Endothelial cell (in vitro differentiated cells): ENCODE results near the gene TMEM208. TPM values are rescaled to one million over a fixed set of nuclear protein-coding genes. Genes with fewer than 3 reads are reported as not detected.

Experiments
- DNase-seq: peaks from one replicate; pipeline ENCODE4 v3.0.0; 2021; ENCODE audit warnings: low spot score
- H3K27ac Mint-ChIP-seq: one replicate; pipeline ENCODE4 v1.8.0; 2021; ENCODE audit warnings: mixed read lengths, inconsistent platforms; ENCODE audit not compliant: unreplicated experiment
- H3K27me3 Mint-ChIP-seq: one replicate; pipeline ENCODE4 v1.8.0; 2021; ENCODE audit warnings: mild to moderate bottlenecking, moderate library complexity, mixed read lengths, inconsistent platforms; ENCODE audit not compliant: unreplicated experiment
- H3K36me3 Mint-ChIP-seq: one replicate; pipeline ENCODE4 v1.8.0; 2021; ENCODE audit warnings: mild to moderate bottlenecking, low read depth, mixed read lengths, inconsistent platforms; ENCODE audit not compliant: unreplicated experiment
- H3K4me1 Mint-ChIP-seq: one replicate; pipeline ENCODE4 v1.8.0; 2021; ENCODE audit warnings: mild to moderate bottlenecking, mixed read lengths, inconsistent platforms; ENCODE audit not compliant: unreplicated experiment
- H3K4me3 Mint-ChIP-seq: one replicate; pipeline ENCODE4 v1.8.0; 2021; ENCODE audit warnings: mild to moderate bottlenecking, mixed read lengths, inconsistent platforms; ENCODE audit not compliant: unreplicated experiment
- H3K9me3 Mint-ChIP-seq: one replicate; pipeline ENCODE4 v1.8.0; 2021; ENCODE audit warnings: mixed read lengths, inconsistent platforms; ENCODE audit not compliant: unreplicated experiment
- total RNA-seq: library from RNA; stranded (reverse); fragmentation: NEBNext Ultra II Directional; extraction: Animal tissue kit (Norgen Biotek cat#: 25700); gene quantifications from one replicate; pipeline ENCODE4 v1.2.1, GENCODE V29; 2021; ENCODE audit not compliant: unreplicated experiment
- TF ChIP-seq, protein P1 (sequence below): fragments of 200-600 bp; sonication (generic); IDR thresholded peaks from one replicate; pipeline ENCODE4 v1.5.0; 2021; ENCODE audit warnings: antibody characterized with exemption; ENCODE audit not compliant: unreplicated experiment

TMEM208 gene
- total RNA-seq, 1 donor from 2014 or later = 33.6 TPM

DNA sequence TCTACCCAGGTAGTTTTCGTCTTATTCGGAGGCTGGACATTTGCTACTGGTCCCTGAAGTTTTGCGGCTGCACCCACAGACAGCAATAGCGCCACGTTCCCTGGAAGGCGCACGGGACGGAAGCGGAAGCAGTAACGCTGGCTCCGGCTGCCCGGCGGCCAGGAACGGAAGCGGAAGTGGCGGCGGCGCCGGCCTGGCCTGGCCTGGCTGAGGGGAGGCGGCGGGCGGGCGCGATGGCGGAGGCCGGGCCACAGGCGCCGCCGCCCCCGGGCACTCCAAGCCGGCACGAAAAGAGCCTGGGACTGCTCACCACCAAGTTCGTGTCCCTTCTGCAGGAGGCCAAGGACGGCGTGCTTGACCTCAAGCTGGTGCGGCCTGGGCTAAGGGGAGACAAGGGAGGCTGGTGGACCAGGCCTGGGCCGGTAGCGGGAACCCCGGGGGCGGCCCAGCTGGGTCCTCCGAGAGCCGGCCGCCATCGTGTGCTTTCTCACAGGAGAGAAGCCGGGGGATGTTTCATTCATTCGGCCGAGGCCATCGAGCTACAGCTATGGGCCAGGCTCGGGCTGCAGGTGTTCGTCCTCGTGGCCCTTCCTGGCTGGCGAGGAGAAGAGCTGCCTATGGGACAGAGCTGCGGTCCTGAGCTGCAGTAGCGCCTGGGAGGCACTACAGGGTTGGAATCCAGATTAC, 34.8 kb upstream of the TMEM208 start, which contains the start of gene E2F4:
Gene E2F4 (plus strand): TSS at position 161 of the 687 bp plus-strand sequence. CDS start 73 bp downstream, at position 234.
- H3K9me3 Mint-ChIP-seq = no peaks in the 10 kb centered on the region
- peaks cover 40% of the 10 kb centered on the region for H3K36me3 Mint-ChIP-seq
- DNase-seq = peak; percentile 93
- peak within 1 kb of the TSS; percentile 97 for H3K4me3 Mint-ChIP-seq
- peak within 1 kb of the TSS; percentile 92 for H3K27ac Mint-ChIP-seq
- peaks cover 22% of the 10 kb centered on the region for H3K27me3 Mint-ChIP-seq
- H3K4me1 Mint-ChIP-seq = peaks cover 69% of the 10 kb centered on the region
- TF ChIP-seq, protein P1, sequence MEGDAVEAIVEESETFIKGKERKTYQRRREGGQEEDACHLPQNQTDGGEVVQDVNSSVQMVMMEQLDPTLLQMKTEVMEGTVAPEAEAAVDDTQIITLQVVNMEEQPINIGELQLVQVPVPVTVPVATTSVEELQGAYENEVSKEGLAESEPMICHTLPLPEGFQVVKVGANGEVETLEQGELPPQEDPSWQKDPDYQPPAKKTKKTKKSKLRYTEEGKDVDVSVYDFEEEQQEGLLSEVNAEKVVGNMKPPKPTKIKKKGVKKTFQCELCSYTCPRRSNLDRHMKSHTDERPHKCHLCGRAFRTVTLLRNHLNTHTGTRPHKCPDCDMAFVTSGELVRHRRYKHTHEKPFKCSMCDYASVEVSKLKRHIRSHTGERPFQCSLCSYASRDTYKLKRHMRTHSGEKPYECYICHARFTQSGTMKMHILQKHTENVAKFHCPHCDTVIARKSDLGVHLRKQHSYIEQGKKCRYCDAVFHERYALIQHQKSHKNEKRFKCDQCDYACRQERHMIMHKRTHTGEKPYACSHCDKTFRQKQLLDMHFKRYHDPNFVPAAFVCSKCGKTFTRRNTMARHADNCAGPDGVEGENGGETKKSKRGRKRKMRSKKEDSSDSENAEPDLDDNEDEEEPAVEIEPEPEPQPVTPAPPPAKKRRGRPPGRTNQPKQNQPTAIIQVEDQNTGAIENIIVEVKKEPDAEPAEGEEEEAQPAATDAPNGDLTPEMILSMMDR = no peak

DNA sequence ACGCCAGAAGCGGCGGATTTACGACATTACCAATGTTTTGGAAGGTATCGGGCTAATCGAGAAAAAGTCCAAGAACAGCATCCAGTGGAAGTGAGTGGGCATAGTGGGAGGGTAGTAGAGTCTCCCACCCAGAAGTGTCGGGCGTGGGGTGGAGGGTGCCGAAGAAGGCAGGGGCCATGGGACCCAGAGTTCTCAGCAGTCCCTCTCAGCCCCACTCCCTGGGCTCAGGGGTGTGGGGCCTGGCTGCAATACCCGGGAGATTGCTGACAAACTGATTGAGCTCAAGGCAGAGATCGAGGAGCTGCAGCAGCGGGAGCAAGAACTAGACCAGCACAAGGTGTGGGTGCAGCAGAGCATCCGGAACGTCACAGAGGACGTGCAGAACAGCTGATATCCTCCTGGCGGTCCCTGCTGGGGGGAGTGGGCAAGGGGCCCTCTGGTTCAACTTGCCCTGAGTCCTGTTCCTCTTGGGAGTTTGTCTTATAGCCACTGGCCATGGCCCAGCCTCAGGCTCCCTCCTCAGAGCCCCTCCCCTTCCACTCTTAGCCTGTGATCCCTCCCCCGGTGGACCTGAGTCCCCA, 34.1 kb upstream of the TMEM208 start:
- DNase-seq = no peak
- TF ChIP-seq, protein P1 = no peak
- Mint-ChIP-seq H3K9me3 (no peaks in the 10 kb centered on the region), H3K36me3 (peaks cover 40% of the 10 kb centered on the region), H3K4me1 (peaks cover 70% of the 10 kb centered on the region), H3K4me3 (peak overlapping the region; percentile 97), H3K27ac (peak overlapping the region; percentile 92), H3K27me3 (peaks cover 22% of the 10 kb centered on the region)

DNA sequence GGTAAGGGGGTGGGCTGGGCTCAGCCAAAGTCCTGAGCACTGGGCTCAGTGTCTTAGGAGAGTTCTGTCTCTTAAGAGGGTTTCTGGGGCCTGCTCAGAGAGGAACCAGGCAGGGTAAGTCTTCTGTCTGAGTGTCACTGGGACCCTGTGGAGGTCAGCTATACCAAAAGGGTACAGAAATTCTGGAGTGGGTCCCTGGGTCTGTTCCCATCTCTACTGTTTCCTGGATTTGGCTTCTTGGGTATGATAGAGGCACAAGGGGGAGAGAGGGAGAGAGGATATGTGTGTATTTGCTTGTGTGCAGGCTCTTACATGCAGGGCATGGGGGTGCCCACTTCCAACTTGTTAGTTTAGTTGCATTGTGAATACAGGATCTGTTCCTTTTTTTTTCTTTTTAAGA, 33.4 kb upstream of the TMEM208 start:
- H3K4me1 Mint-ChIP-seq = peaks cover 69% of the 10 kb centered on the region
- H3K27ac Mint-ChIP-seq = peak overlapping the region; percentile 92
- H3K27me3 Mint-ChIP-seq = peaks cover 23% of the 10 kb centered on the region
- TF ChIP-seq, protein P1 = no peak
- H3K9me3 Mint-ChIP-seq = no peaks in the 10 kb centered on the region
- peaks cover 40% of the 10 kb centered on the region for H3K36me3 Mint-ChIP-seq
- H3K4me3 Mint-ChIP-seq = peak overlapping the region; percentile 97
- no peak for DNase-seq

DNA sequence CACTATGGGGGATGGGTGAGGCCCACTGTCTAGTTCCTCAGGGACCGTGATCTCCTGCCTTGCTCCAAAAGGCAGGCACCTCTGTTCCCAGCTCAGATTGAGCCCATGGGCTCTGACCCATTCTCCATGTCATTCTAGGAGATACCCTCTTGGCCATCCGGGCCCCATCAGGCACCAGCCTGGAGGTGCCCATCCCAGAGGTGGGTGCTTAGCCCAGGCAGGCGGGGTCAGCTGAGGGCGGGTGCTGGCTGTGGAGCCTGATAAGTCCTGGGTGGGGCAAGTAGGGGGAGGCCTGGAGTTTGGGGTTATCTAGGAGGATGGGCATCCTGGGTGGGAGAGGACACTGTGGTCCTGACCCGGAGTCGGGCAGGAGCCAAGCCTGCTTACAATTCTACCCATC, 32.7 kb upstream of the TMEM208 start:
- Mint-ChIP-seq H3K9me3 (no peaks in the 10 kb centered on the region), H3K4me3 (peak overlapping the region; percentile 97), H3K27ac (peak overlapping the region; percentile 58), H3K4me1 (peaks cover 69% of the 10 kb centered on the region), H3K27me3 (peaks cover 24% of the 10 kb centered on the region), H3K36me3 (peaks cover 40% of the 10 kb centered on the region)
- DNase-seq = no peak
- TF ChIP-seq, protein P1 = no peak

DNA sequence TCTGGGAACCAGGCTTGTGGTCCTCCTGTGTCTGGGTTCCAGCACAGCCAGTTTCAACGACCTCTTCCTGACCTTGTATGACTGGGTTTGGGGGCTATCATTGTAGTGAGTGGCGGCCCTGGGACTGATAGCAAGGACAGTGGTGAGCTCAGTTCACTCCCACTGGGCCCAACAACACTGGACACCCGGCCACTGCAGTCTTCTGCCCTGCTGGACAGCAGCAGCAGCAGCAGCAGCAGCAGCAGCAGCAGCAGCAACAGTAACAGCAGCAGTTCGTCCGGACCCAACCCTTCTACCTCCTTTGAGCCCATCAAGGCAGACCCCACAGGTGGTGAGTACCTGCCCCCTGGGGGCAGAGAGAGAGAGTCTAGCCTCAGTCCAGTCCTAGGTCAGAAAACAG, 31.3 kb upstream of the TMEM208 start:
- DNase-seq = no peak
- Mint-ChIP-seq H3K27ac (peak overlapping the region; percentile 72), H3K4me1 (peaks cover 63% of the 10 kb centered on the region), H3K36me3 (peaks cover 40% of the 10 kb centered on the region), H3K27me3 (peaks cover 28% of the 10 kb centered on the region), H3K9me3 (no peaks in the 10 kb centered on the region), H3K4me3 (peak overlapping the region; percentile 86)
- TF ChIP-seq, protein P1 = no peak
